Gastroesophageal sphincter (tissue), 4 donors: ENCODE data around the gene ENG. TPM values are rescaled to one million over a fixed set of nuclear protein-coding genes. Genes with fewer than 3 reads are reported as not detected.

Experiments used
- ATAC-seq: fragments of 150-250 bp; one replicate; pipeline ENCODE4 v1.9.1; 2016; ENCODE audit warnings: mild to moderate bottlenecking, moderate library complexity
- H3K27ac ChIP-seq, 4 donors: fragments of 200-600 bp; sonication (generic) in 3 of 4; 1 replicate in 3 of 4; 2 replicates in 1 of 4; pipeline ENCODE4 v1.5.1; 2016 to 2019
- H3K27me3 ChIP-seq: fragments of 200-600 bp; sonication (generic); one replicate; pipeline ENCODE4 v1.5.1; 2019
- H3K36me3 ChIP-seq, 2 donors: fragments of 200-600 bp; sonication (generic); one replicate each; pipeline ENCODE4 v1.5.1; 2019; ENCODE audit warnings: control low read depth in 1 of 2
- H3K4me1 ChIP-seq, 3 donors: fragments of 200-600 bp; sonication (generic); 1 replicate in 2 of 3; 2 replicates in 1 of 3; pipeline ENCODE4 v1.5.1; 2016 to 2019; ENCODE audit warnings: control low read depth in 2 of 3
- H3K4me3 ChIP-seq, 2 donors: fragments of 200-600 bp; sonication (generic); one replicate each; pipeline ENCODE4 v1.5.1; 2019; ENCODE audit warnings: mild to moderate bottlenecking in 1 of 2, moderate library complexity in 1 of 2
- H3K9me3 ChIP-seq, 3 donors: fragments of 200-600 bp; sonication (generic); one replicate each; pipeline ENCODE4 v1.5.1; 2017 to 2019; ENCODE audit warnings: control low read depth in 2 of 3
- CTCF ChIP-seq, 4 experiments: fragments of 200-600 bp in 2 of 4; fragments of 450-650 bp in 2 of 4; sonication (generic) in 1 of 4; IDR thresholded peaks; one replicate each; pipeline ENCODE4 v1.5.1; 2017 to 2019; ENCODE audit warnings: antibody characterized with exemption in 4 of 4, mild to moderate bottlenecking in 2 of 4, moderate library complexity in 2 of 4
- EP300 ChIP-seq: sonication (generic); formaldehyde crosslinking; IDR thresholded peaks from one replicate; pipeline ENCODE4 v1.6.1; 2017; ENCODE audit warnings: antibody characterized with exemption, mild to moderate bottlenecking
- POLR2A ChIP-seq, 2 donors: fragments of 450-650 bp; IDR thresholded peaks; one replicate each; pipeline ENCODE4 v1.6.1; 2017; ENCODE audit warnings: antibody characterized with exemption in 2 of 2, mild to moderate bottlenecking in 2 of 2, moderate library complexity in 1 of 2
- POLR2AphosphoS5 ChIP-seq: sonication (generic); formaldehyde crosslinking; IDR thresholded peaks from one replicate; pipeline ENCODE4 v1.6.1; 2017; ENCODE audit warnings: antibody characterized with exemption
- WGBS, 2 donors: methylation state at CpG; one replicate each; pipeline ENCODE4 v1.1.5; 2018; ENCODE audit warnings: low coverage in 1 of 2; 5-methylcytosine and 5-hydroxymethylcytosine counted together
- total RNA-seq, 4 donors: library from RNA; depleted of rRNA; stranded (reverse); fragments of >200 nt; gene quantifications; one replicate each; pipeline ENCODE4 v1.1.0, GENCODE V29; 2016

ENG gene
- total RNA-seq, 4 donors from 2014 or later, result 21.3 to 76.5 (median 48.0) TPM

GRCh38 chr9:127810378-127811187 lies 43.9 kb downstream of the ENG start:
- no peaks in the 10 kb centered on the region for H3K9me3 ChIP-seq
- peak overlapping the region in 3 of 4 donors; percentile 33 to 55 (median 48) for H3K27ac ChIP-seq
- WGBS, 2 donors, result 75% methylated on average over 3 of the region's 10 CpGs; no CpG with 5 or more reads in 1 of the 2 donors
- peaks cover 0 to 100% of the 10 kb centered on the region in 2 donors for H3K36me3 ChIP-seq
- H3K4me1 ChIP-seq, result peaks cover 0 to 22% (median 0%) of the 10 kb centered on the region in 3 donors
- H3K4me3 ChIP-seq, result no peak overlapping the region
- no peaks in the 10 kb centered on the region for H3K27me3 ChIP-seq
- TF ChIP-seq POLR2A (IDR thresholded peaks at IDR 0.05), result no peak
- TF ChIP-seq EP300, result no peak
- TF ChIP-seq POLR2AphosphoS5, result no peak
- TF ChIP-seq CTCF (IDR thresholded peaks at IDR 0.05), result no peak
- ATAC-seq, result no peak

GRCh38 chr9:127809540-127810377 lies 44.7 kb downstream of the ENG start:
- Histone ChIP-seq H3K4me3 (no peak overlapping the region), H3K9me3 (no peaks in the 10 kb centered on the region), H3K4me1 (peaks cover 0 to 29% (median 0%) of the 10 kb centered on the region in 3 donors), H3K27ac (peak overlapping the region in 3 of 4 donors; percentile 33 to 55 (median 48)), H3K27me3 (no peaks in the 10 kb centered on the region), H3K36me3 (peaks cover 0 to 92% of the 10 kb centered on the region in 2 donors)
- TF ChIP-seq EP300 (no peak), POLR2AphosphoS5 (no peak), POLR2A (IDR thresholded peaks at IDR 0.05) (no peak), CTCF (IDR thresholded peaks at IDR 0.05) (no peak)
- ATAC-seq, result no peak
- WGBS, 2 donors, result 80% methylated on average over 3 of the region's 57 CpGs; no CpG with 5 or more reads in 1 of the 2 donors

GRCh38 chr9:127809002-127809539 lies 45.4 kb downstream of the ENG start:
- Histone ChIP-seq H3K36me3 (peaks cover 0 to 91% of the 10 kb centered on the region in 2 donors), H3K27me3 (no peaks in the 10 kb centered on the region), H3K4me3 (no peak overlapping the region), H3K4me1 (peaks cover 0 to 35% (median 4%) of the 10 kb centered on the region in 3 donors), H3K9me3 (no peaks in the 10 kb centered on the region), H3K27ac (peak overlapping the region in 1 of 4 donors; percentile 48)
- TF ChIP-seq POLR2AphosphoS5 (no peak), CTCF (IDR thresholded peaks at IDR 0.05) (no peak), POLR2A (IDR thresholded peaks at IDR 0.05) (no peak), EP300 (no peak)
- no peak for ATAC-seq
- 63% methylated on average over 2 of the region's 9 CpGs; no CpG with 5 or more reads in 1 of the 2 donors for WGBS, 2 donors

GRCh38 chr9:127808347-127809001 lies 46.0 kb downstream of the ENG start:
- Histone ChIP-seq H3K9me3 (no peaks in the 10 kb centered on the region), H3K27me3 (no peaks in the 10 kb centered on the region), H3K4me1 (peaks cover 0 to 35% (median 10%) of the 10 kb centered on the region in 3 donors), H3K27ac (no peak overlapping the region), H3K4me3 (no peak overlapping the region), H3K36me3 (peaks cover 0 to 85% of the 10 kb centered on the region in 2 donors)
- 64% methylated on average over 3 of the region's 17 CpGs; no CpG with 5 or more reads in 1 of the 2 donors for WGBS, 2 donors
- TF ChIP-seq POLR2A (IDR thresholded peaks at IDR 0.05), result no peak
- no peak for TF ChIP-seq POLR2AphosphoS5
- no peak for TF ChIP-seq CTCF (IDR thresholded peaks at IDR 0.05)
- TF ChIP-seq EP300, result no peak
- ATAC-seq, result no peak
